ENCODE data around the gene CRTAC1.

Gene CRTAC1

GRCh38 chr10:97948822-97949221 is 81.6 kb downstream of the CRTAC1 start:
- no peak for DNase-seq
- no peaks in the 10 kb centered on the region for H3K9me3 ChIP-seq (ENCODE audit: severe bottlenecking)
- no peak for TF ChIP-seq CTCF (IDR thresholded peaks at IDR 0.05; ENCODE audit: low read depth, low read length)
- no peak overlapping the region for H3K4me3 ChIP-seq (ENCODE audit: low read depth, low read length)
- no peak overlapping the region for H3K27ac ChIP-seq
- no peaks in the 10 kb centered on the region for H3K36me3 ChIP-seq
- no peaks in the 10 kb centered on the region for H3K27me3 ChIP-seq (ENCODE audit: insufficient read depth, low read depth, severe bottlenecking)

- H3K27me3 ChIP-seq (ENCODE audit: insufficient read depth, low read depth, severe bottlenecking): no peaks in the 10 kb centered on the region
- no peak overlapping the region for H3K27ac ChIP-seq
- no peaks in the 10 kb centered on the region for H3K9me3 ChIP-seq (ENCODE audit: severe bottlenecking)
- no peak overlapping the region for H3K4me3 ChIP-seq (ENCODE audit: low read depth, low read length)
- no peak for TF ChIP-seq CTCF (IDR thresholded peaks at IDR 0.05; ENCODE audit: low read depth, low read length)
- DNase-seq: no peak
- no peaks in the 10 kb centered on the region for H3K36me3 ChIP-seq
Observed at GRCh38 chr10:97944772-97945171, 85.6 kb downstream of the CRTAC1 start.

GRCh38 chr10:97943294-97943693 is 87.1 kb downstream of the CRTAC1 start:
- H3K4me3 ChIP-seq (ENCODE audit: low read depth, low read length): no peak overlapping the region
- H3K27me3 ChIP-seq (ENCODE audit: insufficient read depth, low read depth, severe bottlenecking): no peaks in the 10 kb centered on the region
- no peak overlapping the region for H3K27ac ChIP-seq

GRCh38 chr10:97940534-97940933 is 89.9 kb downstream of the CRTAC1 start:
- Histone ChIP-seq H3K9me3 (ENCODE audit: severe bottlenecking) (no peaks in the 10 kb centered on the region), H3K4me3 (ENCODE audit: low read depth, low read length) (no peak overlapping the region), H3K27me3 (ENCODE audit: insufficient read depth, low read depth, severe bottlenecking) (no peaks in the 10 kb centered on the region), H3K27ac (no peak overlapping the region), H3K36me3 (no peaks in the 10 kb centered on the region; the same call in 1 of the 2 replicates)
- DNase-seq: no peak
- no peak for TF ChIP-seq CTCF (IDR thresholded peaks at IDR 0.05; ENCODE audit: low read depth, low read length)

More at GRCh38 chr10:97943294-97943693, 87.1 kb downstream of the CRTAC1 start:
- no peaks in the 10 kb centered on the region for H3K9me3 ChIP-seq (ENCODE audit: severe bottlenecking)
- DNase-seq: no peak
- TF ChIP-seq CTCF (IDR thresholded peaks at IDR 0.05; ENCODE audit: low read depth, low read length): no peak
- no peaks in the 10 kb centered on the region for H3K36me3 ChIP-seq

GRCh38 chr10:97939446-97939990 is 90.9 kb downstream of the CRTAC1 start:
- H3K36me3 ChIP-seq: no peaks in the 10 kb centered on the region; the same call in 1 of the 2 replicates
- H3K27ac ChIP-seq: no peak overlapping the region
- no peak overlapping the region for H3K4me3 ChIP-seq (ENCODE audit: low read depth, low read length)
- no peak for TF ChIP-seq CTCF (IDR thresholded peaks at IDR 0.05; ENCODE audit: low read depth, low read length)
- no peaks in the 10 kb centered on the region for H3K27me3 ChIP-seq (ENCODE audit: insufficient read depth, low read depth, severe bottlenecking)
- no peak for DNase-seq
- H3K9me3 ChIP-seq (ENCODE audit: severe bottlenecking): no peaks in the 10 kb centered on the region

GRCh38 chr10:97937928-97938327 is 92.5 kb downstream of the CRTAC1 start:
- no peak overlapping the region for H3K4me3 ChIP-seq (ENCODE audit: low read depth, low read length)
- H3K36me3 ChIP-seq: no peaks in the 10 kb centered on the region; the same call in 1 of the 2 replicates
- H3K9me3 ChIP-seq (ENCODE audit: severe bottlenecking): no peaks in the 10 kb centered on the region
- DNase-seq: no peak
- no peak for TF ChIP-seq CTCF (IDR thresholded peaks at IDR 0.05; ENCODE audit: low read depth, low read length)
- no peak overlapping the region for H3K27ac ChIP-seq
- H3K27me3 ChIP-seq (ENCODE audit: insufficient read depth, low read depth, severe bottlenecking): no peaks in the 10 kb centered on the region

Data from WERI-Rb-1 (cell line).